PC-3 (cell line): ENCODE measurements around the gene MB. TPM values are rescaled to one million over a fixed set of nuclear protein-coding genes. Genes with fewer than 3 reads are reported as not detected.

Source experiments
- ATAC-seq: fragments of 200-7000 bp; cut with Tn5 transposase; 2 replicates; pipeline ENCODE4 v1.9.1; 2020; ENCODE audit warnings: mild to moderate bottlenecking, moderate library complexity
- BruUV-seq: library from RNA; stranded (reverse); fragments of 400-500 nt; replicated peaks from 2 replicates; lab custom pipeline; 2021; lab: Mats Ljungman, UMichigan
- CTCF ChIA-PET: fragments of 300-600 bp; sonication (Branson Sonifier 250); formaldehyde crosslinking; loops from one replicate; lab custom pipeline; 2022; ENCODE audit warnings: antibody characterized with exemption; lab: Charles Lee
- POLR2A ChIA-PET: fragments of 300-600 bp; sonication (Branson Sonifier 250); formaldehyde crosslinking; loops from one replicate; lab custom pipeline; 2022; ENCODE audit warnings: antibody characterized with exemption; ENCODE audit not compliant: unreplicated experiment; lab: Charles Lee
- DNase-seq: peaks from one replicate; pipeline ENCODE4 v3.0.0-alpha.2; 2015
- H2AFZ ChIP-seq: fragments of 300-600 bp; sonication (generic); 2 replicates; pipeline ENCODE4 v1.6.0; 2016; ENCODE audit warnings: antibody characterized with exemption, low read length
- H3F3A ChIP-seq: fragments of 300-600 bp; sonication (generic); one replicate; pipeline ENCODE4 v1.6.0; 2017; ENCODE audit warnings: antibody characterized with exemption, low read length, control low read depth, mild to moderate bottlenecking; ENCODE audit not compliant: unreplicated experiment
- H3K27ac ChIP-seq: fragments of 300-600 bp; sonication (generic); 2 replicates; pipeline ENCODE4 v1.5.1; 2016; ENCODE audit warnings: mild to moderate bottlenecking, low read length
- H3K27me3 ChIP-seq: fragments of 300-600 bp; sonication (generic); 2 replicates; pipeline ENCODE4 v1.6.1; 2016; ENCODE audit warnings: low read length, mixed read lengths
- H3K36me3 ChIP-seq: fragments of 300-600 bp; sonication (generic); 2 replicates; pipeline ENCODE4 v1.6.1; 2016; ENCODE audit warnings: low read depth, mixed run types, low read length, mixed read lengths
- H3K4me1 ChIP-seq: fragments of 300-600 bp; sonication (generic); 2 replicates; pipeline ENCODE4 v1.5.1; 2016; ENCODE audit warnings: low read length; ENCODE audit not compliant: insufficient read depth
- H3K4me2 ChIP-seq: fragments of 300-600 bp; sonication (generic); 2 replicates; pipeline ENCODE4 v1.6.0; 2016; ENCODE audit warnings: low read length
- H3K4me3 ChIP-seq: fragments of 300-600 bp; sonication (generic); 2 replicates; pipeline ENCODE4 v1.5.1; 2016; ENCODE audit warnings: mild to moderate bottlenecking, low read length, mixed read lengths
- H3K79me2 ChIP-seq: fragments of 300-600 bp; sonication (generic); 2 replicates; pipeline ENCODE4 v1.6.1; 2017; ENCODE audit warnings: low read length, mixed read lengths
- H3K9ac ChIP-seq: fragments of 300-600 bp; sonication (generic); 2 replicates; pipeline ENCODE4 v1.6.0; 2016; ENCODE audit warnings: mild to moderate bottlenecking, low read length
- H3K9me2 ChIP-seq: fragments of 300-600 bp; sonication (generic); replicated peaks from 2 replicates; pipeline ENCODE4 v1.6.1; 2016; ENCODE audit warnings: mixed run types, low read length, mixed read lengths
- H3K9me3 ChIP-seq: fragments of 300-600 bp; sonication (generic); 2 replicates; pipeline ENCODE4 v1.6.1; 2016; ENCODE audit warnings: low read length, mixed read lengths
- H4K20me1 ChIP-seq: fragments of 300-600 bp; sonication (generic); 2 replicates; pipeline ENCODE4 v1.6.1; 2016; ENCODE audit warnings: low read length, mixed read lengths
- EZH2 ChIP-seq: fragments of 300-600 bp; sonication (generic); IDR thresholded peaks from one replicate; pipeline ENCODE4 v1.6.1; 2017; ENCODE audit warnings: antibody characterized with exemption, mild to moderate bottlenecking, low read length; ENCODE audit not compliant: unreplicated experiment
- EZH2phosphoT487 ChIP-seq: fragments of 300-600 bp; sonication (generic); IDR thresholded peaks from 2 replicates; pipeline ENCODE4 v1.6.1; 2018; ENCODE audit warnings: mild to moderate bottlenecking, antibody characterized with exemption, low read length, borderline replicate concordance
- intact Hi-C: fragments of 100-400 bp; cut with micrococcal nuclease; formaldehyde crosslinking; loops from 2 replicates; pipeline ENCODE4 v1.9.0; 2023
- total RNA-seq: library from RNA; depleted of rRNA; stranded (reverse); fragments of >200 nt; gene quantifications from 2 replicates; pipeline ENCODE4 v1.2.3, GENCODE V29; 2014
- TF ChIP-seq, protein P1 (sequence below): fragments of 300-600 bp; sonication (generic); conservative IDR thresholded peaks from 2 replicates; pipeline ENCODE4 v1.5.1; 2017; ENCODE audit warnings: antibody characterized with exemption, low read depth, mild to moderate bottlenecking, low read length

Gene MB
- total RNA-seq, 1 experiment from 2014 or later = 14.6 TPM

DNA sequence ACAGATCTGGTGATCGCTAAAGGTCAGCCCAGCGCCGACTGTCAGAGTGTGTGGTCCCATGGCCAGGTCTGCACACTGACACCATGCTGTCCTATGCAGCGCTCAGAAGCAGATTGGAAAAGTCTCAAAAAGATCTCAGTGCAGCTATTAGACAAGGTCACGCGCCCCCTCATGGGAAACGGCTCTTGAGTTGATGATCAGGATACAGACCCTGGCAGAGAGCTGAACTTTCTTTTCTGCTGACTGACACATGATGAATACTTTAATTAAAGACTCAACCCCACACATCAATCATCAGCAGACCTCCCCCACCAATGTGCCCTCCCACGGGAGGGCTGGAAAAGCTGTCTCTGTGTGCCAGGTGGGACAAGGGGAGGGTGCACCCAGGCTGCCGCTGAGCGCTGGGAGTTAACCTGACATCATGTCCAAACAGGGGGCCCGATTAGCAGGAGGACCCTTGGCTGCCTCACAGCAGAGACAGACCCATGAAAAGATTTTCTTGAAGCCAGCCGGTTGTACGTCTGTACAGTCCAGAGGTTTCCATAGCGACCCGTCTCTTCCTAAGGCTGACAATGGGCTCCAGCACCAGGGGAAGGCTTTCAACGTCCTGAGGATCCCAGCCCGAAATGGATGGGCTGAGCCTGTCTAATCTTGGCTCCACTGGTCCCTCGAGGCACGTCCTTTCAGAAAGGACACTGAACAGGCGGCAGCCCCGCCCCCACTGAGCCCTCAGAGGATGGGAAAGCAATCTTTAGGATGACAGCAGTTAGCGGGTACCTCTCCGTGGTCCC lies 49.6 kb downstream of the MB start:
- no peak for DNase-seq
- CTCF ChIA-PET = no interaction called here
- H3K27me3 ChIP-seq = no peaks in the 10 kb centered on the region
- no peak overlapping the region for H2AFZ ChIP-seq
- no peaks in the 10 kb centered on the region for H3K79me2 ChIP-seq
- no peak overlapping the region for H3K9ac ChIP-seq
- intact Hi-C loops = no loop called here
- POLR2A ChIA-PET = no interaction called here
- H3K36me3 ChIP-seq = no peaks in the 10 kb centered on the region
- no peaks in the 10 kb centered on the region for H4K20me1 ChIP-seq
- no peaks in the 10 kb centered on the region for H3F3A ChIP-seq
- H3K9me2 ChIP-seq = no peaks in the 10 kb centered on the region
- no peak for ATAC-seq
- BruUV-seq = no TSS peak
- H3K4me3 ChIP-seq = no peak overlapping the region
- no peaks in the 10 kb centered on the region for H3K9me3 ChIP-seq
- peaks cover 18% of the 10 kb centered on the region for H3K4me1 ChIP-seq
- no peak overlapping the region for H3K4me2 ChIP-seq
- TF ChIP-seq EZH2phosphoT487 (no peak), EZH2 (no peak)
- TF ChIP-seq, protein P1, sequence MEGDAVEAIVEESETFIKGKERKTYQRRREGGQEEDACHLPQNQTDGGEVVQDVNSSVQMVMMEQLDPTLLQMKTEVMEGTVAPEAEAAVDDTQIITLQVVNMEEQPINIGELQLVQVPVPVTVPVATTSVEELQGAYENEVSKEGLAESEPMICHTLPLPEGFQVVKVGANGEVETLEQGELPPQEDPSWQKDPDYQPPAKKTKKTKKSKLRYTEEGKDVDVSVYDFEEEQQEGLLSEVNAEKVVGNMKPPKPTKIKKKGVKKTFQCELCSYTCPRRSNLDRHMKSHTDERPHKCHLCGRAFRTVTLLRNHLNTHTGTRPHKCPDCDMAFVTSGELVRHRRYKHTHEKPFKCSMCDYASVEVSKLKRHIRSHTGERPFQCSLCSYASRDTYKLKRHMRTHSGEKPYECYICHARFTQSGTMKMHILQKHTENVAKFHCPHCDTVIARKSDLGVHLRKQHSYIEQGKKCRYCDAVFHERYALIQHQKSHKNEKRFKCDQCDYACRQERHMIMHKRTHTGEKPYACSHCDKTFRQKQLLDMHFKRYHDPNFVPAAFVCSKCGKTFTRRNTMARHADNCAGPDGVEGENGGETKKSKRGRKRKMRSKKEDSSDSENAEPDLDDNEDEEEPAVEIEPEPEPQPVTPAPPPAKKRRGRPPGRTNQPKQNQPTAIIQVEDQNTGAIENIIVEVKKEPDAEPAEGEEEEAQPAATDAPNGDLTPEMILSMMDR = no peak
- H3K27ac ChIP-seq = no peak overlapping the region

DNA sequence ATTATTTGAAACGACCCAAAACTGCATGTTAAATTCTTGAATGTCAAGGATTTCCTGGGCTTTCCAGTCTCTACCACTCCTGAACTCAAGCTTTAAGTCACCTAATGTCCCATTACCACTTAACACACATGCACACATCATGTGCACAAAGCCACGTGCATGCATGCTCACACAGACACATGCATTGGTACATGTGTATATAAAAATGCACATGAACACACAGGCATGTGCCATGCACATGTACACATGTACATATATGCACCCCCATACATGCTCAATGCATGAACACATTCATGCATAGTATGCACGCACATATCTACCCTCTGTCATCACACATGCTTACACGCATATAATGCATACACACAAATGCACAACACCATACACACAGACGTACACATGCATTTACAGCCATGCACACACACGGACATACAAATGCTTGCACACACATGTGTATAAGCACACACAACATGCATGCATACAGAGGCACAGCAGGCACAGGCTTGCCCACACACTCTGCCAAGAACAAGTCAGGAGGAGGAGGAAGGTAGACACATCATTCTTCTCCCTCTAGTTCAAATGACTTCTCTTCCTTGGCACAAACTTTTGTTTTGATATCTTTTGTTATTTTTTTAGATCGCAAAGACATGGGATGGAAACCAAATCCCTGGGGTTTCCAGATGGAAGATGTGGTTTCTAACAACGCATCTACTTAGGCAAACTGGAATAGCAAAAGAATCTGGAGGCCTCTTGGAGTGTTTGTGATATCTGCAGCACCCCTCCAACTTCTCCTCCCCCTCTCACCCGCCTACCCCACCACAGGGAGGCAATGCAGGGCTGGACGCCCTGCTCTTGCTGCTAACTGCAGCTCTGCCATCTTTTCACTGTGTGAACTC lies 51.9 kb downstream of the MB start:
- no peak overlapping the region for H3K4me2 ChIP-seq
- peaks cover 18% of the 10 kb centered on the region for H3K4me1 ChIP-seq
- intact Hi-C loops = no loop called here
- DNase-seq = no peak
- H3K9me2 ChIP-seq = no peaks in the 10 kb centered on the region
- ATAC-seq = no peak
- no peak overlapping the region for H3K27ac ChIP-seq
- H3K36me3 ChIP-seq = no peaks in the 10 kb centered on the region
- no peak overlapping the region for H2AFZ ChIP-seq
- H3K9me3 ChIP-seq = no peaks in the 10 kb centered on the region
- no peaks in the 10 kb centered on the region for H3K79me2 ChIP-seq
- no TSS peak for BruUV-seq
- no peaks in the 10 kb centered on the region for H3F3A ChIP-seq
- H3K9ac ChIP-seq = no peak overlapping the region
- H4K20me1 ChIP-seq = no peaks in the 10 kb centered on the region
- ChIA-PET POLR2A (no interaction called here), CTCF (no interaction called here)
- H3K4me3 ChIP-seq = no peak overlapping the region
- TF ChIP-seq, protein P1 = no peak
- TF ChIP-seq EZH2 = no peak
- no peak for TF ChIP-seq EZH2phosphoT487
- H3K27me3 ChIP-seq = no peaks in the 10 kb centered on the region
